Activated T-helper 1 cell treated with anti-CD3 and anti-CD28 coated beads, Interleukin-12 subunit alpha, Interleukin-12 subunit beta, Interleukin-2, Interleukin-4 antibody, amounts not matched to agents 30 ng/mL and 10 ng/mL and 1 ng/mL, durations not matched to agents 14 hours and 24 hours and 36 hours (primary cell): Measurements from ENCODE around the gene MT4. TPM values are rescaled to one million over a fixed set of nuclear protein-coding genes. Genes with fewer than 3 reads are reported as not detected.
"Not testable (repeated sequence)": the region's sequence is repeated elsewhere in the genome, so short reads cannot be mapped to it uniquely, and the experiment has no call there.

Experiments used
- DNase-seq: peaks from one replicate; pipeline ENCODE4 v3.0.0; 2021; ENCODE audit warnings: low spot score
- H3K27ac Mint-ChIP-seq: one replicate; pipeline ENCODE4 v1.8.0; 2021; ENCODE audit warnings: mild to moderate bottlenecking, mixed read lengths
- H3K27me3 Mint-ChIP-seq: one replicate; pipeline ENCODE4 v1.8.0; 2022; ENCODE audit warnings: mild to moderate bottlenecking, moderate library complexity, mixed read lengths; ENCODE audit not compliant: insufficient read depth
- H3K36me3 Mint-ChIP-seq: one replicate; pipeline ENCODE4 v1.8.0; 2021; ENCODE audit warnings: low read depth, mixed read lengths
- H3K4me1 Mint-ChIP-seq: one replicate; pipeline ENCODE4 v1.8.0; 2021; ENCODE audit warnings: low read depth, mixed read lengths
- H3K4me3 Mint-ChIP-seq: one replicate; pipeline ENCODE4 v1.8.0; 2021; ENCODE audit warnings: mild to moderate bottlenecking, moderate library complexity, mixed read lengths
- H3K9me3 Mint-ChIP-seq: one replicate; pipeline ENCODE4 v1.8.0; 2021; ENCODE audit warnings: mixed read lengths
- intact Hi-C: fragments of 100-400 bp; cut with micrococcal nuclease; formaldehyde crosslinking; loops from one replicate; pipeline ENCODE4 v1.15.1; 2024
- total RNA-seq: library from RNA; stranded (reverse); gene quantifications from 2 replicates; pipeline ENCODE4 v1.2.3, GENCODE V29; 2022

The MT4 gene
- total RNA-seq, 1 donor from 2014 or later: not detected

DNA sequence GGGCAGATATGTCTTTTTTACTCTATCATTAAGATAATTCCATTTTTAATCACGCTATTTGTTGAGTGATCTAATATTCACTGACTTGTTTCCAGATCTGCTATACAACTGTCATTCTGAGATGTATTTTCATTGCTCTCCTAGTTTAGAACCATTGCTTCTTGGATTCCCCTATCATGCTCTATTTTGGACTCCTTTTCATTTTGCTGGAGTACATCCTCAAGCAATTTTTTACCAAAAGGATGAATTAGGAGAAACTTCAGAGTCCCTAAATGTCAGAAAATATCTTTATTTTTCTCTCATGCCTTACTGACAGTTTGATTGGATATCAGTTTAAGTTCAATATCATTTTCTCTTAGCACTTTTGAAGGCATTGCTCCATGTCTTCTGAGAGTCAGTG lies 9.8 kb downstream of the MT4 start:
- no peak overlapping the region for H3K4me3 Mint-ChIP-seq
- intact Hi-C loops: loop anchor here (5.0 kb wide), 1 partner anchor 293 kb away; the partner anchor contains the start of gene SLC12A3
- no peaks in the 10 kb centered on the region for H3K9me3 Mint-ChIP-seq
- H3K27me3 Mint-ChIP-seq: peaks cover 8% of the 10 kb centered on the region
- peaks cover 10% of the 10 kb centered on the region for H3K4me1 Mint-ChIP-seq
- DNase-seq: no peak
- H3K27ac Mint-ChIP-seq: no peak overlapping the region
- H3K36me3 Mint-ChIP-seq: no peaks in the 10 kb centered on the region

DNA sequence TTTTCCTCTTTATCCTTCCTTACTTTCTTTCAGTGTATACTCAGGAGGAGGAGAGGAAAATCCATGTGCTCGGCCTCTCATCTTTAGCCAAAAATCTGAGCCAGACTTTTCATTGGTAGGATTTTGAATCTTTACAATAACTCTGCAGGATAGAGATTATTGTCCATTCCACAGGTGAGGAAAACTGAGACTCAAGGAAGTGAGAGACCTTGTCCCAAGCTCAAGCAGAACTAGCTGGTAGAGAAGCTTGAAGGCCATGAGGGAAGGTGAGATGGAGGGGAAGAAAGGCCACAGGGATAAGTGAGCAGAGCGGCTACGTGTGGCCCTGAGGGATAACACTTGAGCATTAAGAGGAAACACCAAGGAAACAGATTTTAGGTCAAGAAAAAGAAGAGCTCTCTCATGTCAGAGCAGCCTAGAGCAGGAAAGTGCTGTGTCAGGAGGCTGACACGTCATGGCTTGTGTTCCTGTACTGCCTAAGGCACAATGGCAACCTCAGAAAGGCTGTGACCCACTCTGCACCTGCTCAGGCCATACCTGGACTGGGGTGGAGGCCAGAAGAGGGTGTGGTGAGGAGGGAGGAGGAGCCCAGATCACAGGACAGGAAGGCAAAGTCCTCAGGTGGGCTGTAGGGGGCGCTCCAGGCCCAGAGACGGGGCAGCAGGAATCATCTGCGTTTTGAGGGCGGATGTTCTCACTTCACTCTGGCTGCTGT lies 11.9 kb downstream of the MT4 start:
- peak; percentile 81 for DNase-seq
- H3K27ac Mint-ChIP-seq: no peak overlapping the region
- H3K27me3 Mint-ChIP-seq: peaks cover 23% of the 10 kb centered on the region
- H3K9me3 Mint-ChIP-seq: no peaks in the 10 kb centered on the region
- H3K36me3 Mint-ChIP-seq: no peaks in the 10 kb centered on the region
- H3K4me1 Mint-ChIP-seq: peaks cover 10% of the 10 kb centered on the region
- H3K4me3 Mint-ChIP-seq: no peak overlapping the region
- intact Hi-C loops: loop anchor here (1.0 to 5.0 kb wide), 10 partner anchors 24 to 291 kb away; partner anchors contain the start of genes MT1E, MT1X, MT2A and NUP93

DNA sequence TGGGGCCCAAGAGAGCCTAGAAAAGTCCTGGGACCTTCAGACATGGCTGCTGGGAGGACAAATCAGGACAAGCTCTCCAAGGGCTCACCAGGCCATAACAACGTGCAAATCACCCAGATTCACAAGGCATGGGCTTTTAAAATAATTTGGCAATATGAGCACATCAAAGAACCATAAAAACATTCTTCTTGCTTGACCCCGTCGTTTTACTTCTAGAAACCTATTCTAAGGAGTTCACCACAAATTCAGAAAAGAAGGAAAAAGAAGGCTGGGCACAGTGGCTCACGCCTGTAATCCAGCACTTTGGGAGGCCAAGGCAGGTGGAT lies 12.4 kb downstream of the MT4 start:
- H3K4me3 Mint-ChIP-seq: no peak overlapping the region
- H3K27ac Mint-ChIP-seq: no peak overlapping the region
- intact Hi-C loops: loop anchor here (1.0 to 5.0 kb wide), 10 partner anchors 23 to 290 kb away; partner anchors contain the start of genes MT1E, MT1X, MT2A and NUP93
- peaks cover 23% of the 10 kb centered on the region for H3K27me3 Mint-ChIP-seq
- no peak for DNase-seq
- H3K4me1 Mint-ChIP-seq: peaks cover 10% of the 10 kb centered on the region
- H3K36me3 Mint-ChIP-seq: no peaks in the 10 kb centered on the region
- no peaks in the 10 kb centered on the region for H3K9me3 Mint-ChIP-seq

DNA sequence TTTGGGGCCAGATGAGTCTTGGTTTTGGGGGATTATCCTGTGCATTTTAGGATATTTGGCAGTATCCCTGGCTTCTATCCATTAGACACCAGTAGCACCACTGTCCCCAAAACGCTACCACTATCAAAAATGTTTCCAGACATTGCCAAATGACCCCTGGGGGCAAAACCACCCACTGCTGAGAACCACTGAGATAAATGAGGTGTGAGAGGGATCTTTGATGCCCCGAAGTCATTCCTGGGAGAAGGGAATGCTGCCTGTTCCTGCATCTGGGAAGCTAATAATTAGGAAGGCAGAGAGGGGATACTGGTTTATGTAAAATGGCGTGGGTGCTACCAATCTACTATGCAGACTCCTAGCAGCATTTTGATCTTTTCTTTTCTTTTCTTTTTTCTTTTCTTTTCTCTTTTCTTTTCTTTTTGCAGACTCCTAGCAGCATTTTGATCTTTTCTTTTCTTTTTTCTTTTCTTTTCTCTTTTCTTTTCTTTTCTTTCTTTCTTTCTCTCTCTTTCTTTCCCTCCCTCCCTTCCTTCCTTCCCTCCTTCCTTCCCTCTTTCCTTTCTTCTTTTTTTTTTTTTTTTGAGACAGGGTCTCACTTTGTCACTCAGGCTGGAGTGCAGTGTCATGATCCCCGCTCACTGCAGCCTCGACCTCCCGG lies 15.6 kb downstream of the MT4 start:
- Mint-ChIP-seq H3K9me3 (no peaks in the 10 kb centered on the region), H3K36me3 (no peaks in the 10 kb centered on the region), H3K27me3 (peaks cover 24% of the 10 kb centered on the region), H3K4me3 (no peak overlapping the region), H3K4me1 (peaks cover 10% of the 10 kb centered on the region), H3K27ac (no peak overlapping the region)
- DNase-seq: no peak
- intact Hi-C loops: no loop called here

DNA sequence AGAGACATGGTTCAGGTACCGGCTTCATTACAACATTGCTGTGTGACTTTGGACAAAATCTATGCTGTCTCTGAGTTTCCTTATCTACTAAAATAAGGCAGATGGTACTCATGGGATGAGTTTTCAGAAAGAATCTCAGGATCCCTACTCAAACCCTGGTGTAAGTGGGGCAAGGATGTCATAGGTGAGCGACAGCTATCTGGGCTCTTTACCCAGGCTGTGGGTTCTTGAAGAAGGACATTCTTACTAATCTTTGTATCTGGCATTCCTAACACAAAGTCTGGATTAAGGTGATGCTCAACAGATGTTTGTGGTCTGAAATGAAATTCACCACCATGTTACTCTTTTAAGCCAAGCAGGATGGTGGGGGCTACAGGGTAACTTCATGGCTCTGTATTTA lies 18.0 kb downstream of the MT4 start:
- H3K4me3 Mint-ChIP-seq, intact Hi-C loops, H3K4me1 Mint-ChIP-seq, H3K9me3 Mint-ChIP-seq, H3K36me3 Mint-ChIP-seq, H3K27ac Mint-ChIP-seq, DNase-seq: not testable (repeated sequence)
- peaks cover 28% of the 10 kb centered on the region for H3K27me3 Mint-ChIP-seq

DNA sequence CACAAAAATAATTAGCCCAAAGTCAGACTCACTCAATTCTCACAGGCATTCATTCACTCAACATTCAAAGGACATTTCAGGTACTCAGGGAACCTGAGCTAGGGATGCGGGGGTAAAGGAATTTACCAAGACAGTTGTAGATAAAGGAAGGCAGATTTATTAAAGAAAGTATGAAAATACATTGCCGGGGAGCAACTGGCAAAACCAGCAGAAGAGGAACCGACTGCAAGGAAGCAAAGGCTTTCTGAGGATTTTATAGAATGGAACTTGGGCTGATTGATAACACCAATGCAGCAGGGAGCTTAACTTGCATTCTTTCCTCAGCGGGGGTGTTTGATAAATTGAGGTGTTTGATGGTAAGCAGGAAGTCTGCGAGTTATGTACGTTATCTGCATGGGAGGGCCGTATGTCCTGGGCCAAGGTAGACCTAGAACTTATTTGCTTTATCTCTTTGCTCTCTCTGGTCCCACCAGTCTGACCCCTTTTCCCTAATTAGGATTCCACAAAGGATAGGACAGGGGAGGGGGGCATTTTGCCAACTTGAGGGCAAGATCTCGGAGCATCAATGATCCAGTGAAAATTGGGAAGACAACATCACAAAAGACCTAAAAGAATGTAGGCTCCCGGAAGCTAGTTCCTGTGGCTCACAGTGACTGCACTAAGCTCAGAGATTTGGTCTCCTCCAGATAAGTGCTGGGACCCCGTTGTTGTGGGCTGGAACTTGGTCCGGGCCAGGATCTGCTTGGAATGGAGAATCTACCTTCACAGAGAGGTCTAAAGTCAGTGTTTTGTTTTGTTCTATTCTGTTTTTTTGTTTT lies 18.7 kb downstream of the MT4 start:
- intact Hi-C loops: no loop called here
- no peaks in the 10 kb centered on the region for H3K9me3 Mint-ChIP-seq
- no peaks in the 10 kb centered on the region for H3K36me3 Mint-ChIP-seq
- H3K4me1 Mint-ChIP-seq: peaks cover under 1% of the 10 kb centered on the region
- no peak for DNase-seq
- H3K4me3 Mint-ChIP-seq: no peak overlapping the region
- H3K27me3 Mint-ChIP-seq: peaks cover 33% of the 10 kb centered on the region
- H3K27ac Mint-ChIP-seq: no peak overlapping the region

DNA sequence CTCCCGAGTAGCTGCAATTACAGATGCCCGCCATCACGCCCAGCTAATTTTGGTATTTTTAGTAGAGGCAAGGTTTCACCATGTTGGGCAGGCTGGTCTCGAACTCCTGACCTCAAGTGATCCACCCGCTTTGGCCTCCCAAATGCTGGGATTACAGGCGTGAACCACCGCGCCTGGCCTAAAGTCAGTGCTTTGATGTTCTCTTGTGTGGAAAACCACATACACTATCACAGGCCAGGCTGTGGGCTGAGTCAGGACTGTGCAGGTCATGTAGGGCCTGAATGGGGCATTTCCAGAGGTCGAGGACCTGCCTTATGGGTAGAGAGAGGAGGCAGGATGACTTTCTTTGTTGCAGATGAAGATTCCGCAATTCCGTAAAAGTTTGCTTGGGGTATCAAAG lies 19.4 kb downstream of the MT4 start:
- DNase-seq: no peak
- intact Hi-C loops: no loop called here
- no peaks in the 10 kb centered on the region for H3K9me3 Mint-ChIP-seq
- peaks cover 37% of the 10 kb centered on the region for H3K27me3 Mint-ChIP-seq
- H3K4me3 Mint-ChIP-seq: no peak overlapping the region
- H3K4me1 Mint-ChIP-seq: peaks cover 5% of the 10 kb centered on the region
- no peak overlapping the region for H3K27ac Mint-ChIP-seq
- H3K36me3 Mint-ChIP-seq: peaks cover 3% of the 10 kb centered on the region

DNA sequence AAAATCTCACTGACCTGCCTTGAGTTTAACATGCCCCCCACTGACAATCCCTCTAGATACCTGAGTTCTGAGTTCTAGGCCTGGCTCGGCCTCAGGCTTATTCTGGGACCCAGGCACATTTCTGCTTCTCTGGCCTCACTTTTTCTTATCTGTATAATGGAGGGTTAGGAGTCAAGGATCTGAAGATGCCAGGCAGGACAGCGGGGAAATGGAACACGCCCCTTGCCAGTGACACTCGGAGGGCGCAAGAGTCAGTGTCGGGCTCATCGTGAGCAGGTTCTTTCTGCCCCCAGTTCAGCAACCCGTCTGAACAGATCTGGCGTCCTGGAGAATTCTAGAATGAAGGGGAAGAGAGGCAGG lies 23.9 kb downstream of the MT4 start:
- peaks cover 3% of the 10 kb centered on the region for H3K36me3 Mint-ChIP-seq
- intact Hi-C loops: no loop called here

DNA sequence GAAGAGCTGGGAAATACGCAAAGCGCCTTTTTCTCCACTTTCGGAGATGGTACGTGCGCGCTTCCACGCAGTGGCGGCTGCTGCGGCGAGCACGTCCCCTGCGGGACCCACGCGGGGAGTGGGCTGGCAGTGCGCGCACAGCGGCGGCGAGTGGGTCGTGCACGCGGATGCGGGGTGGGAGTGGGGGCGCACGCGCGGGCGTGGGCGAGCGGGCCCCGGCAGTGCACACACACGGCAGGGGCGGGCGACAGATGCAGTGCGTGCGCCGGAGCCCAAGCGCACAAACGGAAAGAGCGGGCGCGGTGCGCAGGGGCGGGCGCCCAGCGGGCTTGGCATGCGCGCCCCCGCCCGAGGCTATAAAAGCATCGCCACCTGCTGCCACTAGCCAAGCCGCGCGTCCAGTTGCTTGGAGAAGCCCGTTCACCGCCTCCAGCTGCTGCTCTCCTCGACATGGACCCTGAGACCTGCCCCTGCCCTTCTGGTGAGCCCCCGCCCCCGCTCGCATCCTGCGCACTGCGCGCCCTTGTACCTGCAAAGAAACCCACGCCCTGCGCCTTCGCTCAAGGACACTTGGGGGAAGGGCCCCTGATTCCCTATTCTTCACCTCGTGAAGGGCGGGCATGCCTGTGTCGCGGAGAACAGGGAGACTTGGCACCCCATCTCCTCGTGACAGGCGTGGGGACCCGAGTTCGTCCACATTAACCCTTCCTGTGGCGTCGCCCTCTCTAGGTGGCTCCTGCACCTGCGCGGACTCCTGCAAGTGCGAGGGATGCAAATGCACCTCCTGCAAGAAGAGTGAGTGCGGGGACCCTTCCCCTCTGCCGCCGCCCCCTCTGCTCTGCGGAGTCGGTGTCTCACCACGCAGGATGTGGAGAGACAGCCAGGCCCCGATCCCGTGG lies 24.5 kb downstream of the MT4 start, which contains the start of gene MT3:
TSS of gene MT3 (plus strand) at position 388 of the 899 bp plus-strand sequence. CDS start at position 451, 63 bp downstream.
- Mint-ChIP-seq H3K9me3 (no peaks in the 10 kb centered on the region), H3K36me3 (peaks cover 3% of the 10 kb centered on the region), H3K27me3 (peaks cover 34% of the 10 kb centered on the region), H3K27ac (no peak within 1 kb of the TSS), H3K4me1 (peaks cover 20% of the 10 kb centered on the region), H3K4me3 (peak within 1 kb of the TSS; percentile 82)
- intact Hi-C loops: no loop called here
- DNase-seq: peak; percentile 13

More for the DNA sequence above, 23.9 kb downstream of the MT4 start:
- H3K4me3 Mint-ChIP-seq: peak overlapping the region; percentile 79
- H3K27me3 Mint-ChIP-seq: peaks cover 34% of the 10 kb centered on the region
- no peak overlapping the region for H3K27ac Mint-ChIP-seq
- peaks cover 20% of the 10 kb centered on the region for H3K4me1 Mint-ChIP-seq
- no peak for DNase-seq
- H3K9me3 Mint-ChIP-seq: no peaks in the 10 kb centered on the region

DNA sequence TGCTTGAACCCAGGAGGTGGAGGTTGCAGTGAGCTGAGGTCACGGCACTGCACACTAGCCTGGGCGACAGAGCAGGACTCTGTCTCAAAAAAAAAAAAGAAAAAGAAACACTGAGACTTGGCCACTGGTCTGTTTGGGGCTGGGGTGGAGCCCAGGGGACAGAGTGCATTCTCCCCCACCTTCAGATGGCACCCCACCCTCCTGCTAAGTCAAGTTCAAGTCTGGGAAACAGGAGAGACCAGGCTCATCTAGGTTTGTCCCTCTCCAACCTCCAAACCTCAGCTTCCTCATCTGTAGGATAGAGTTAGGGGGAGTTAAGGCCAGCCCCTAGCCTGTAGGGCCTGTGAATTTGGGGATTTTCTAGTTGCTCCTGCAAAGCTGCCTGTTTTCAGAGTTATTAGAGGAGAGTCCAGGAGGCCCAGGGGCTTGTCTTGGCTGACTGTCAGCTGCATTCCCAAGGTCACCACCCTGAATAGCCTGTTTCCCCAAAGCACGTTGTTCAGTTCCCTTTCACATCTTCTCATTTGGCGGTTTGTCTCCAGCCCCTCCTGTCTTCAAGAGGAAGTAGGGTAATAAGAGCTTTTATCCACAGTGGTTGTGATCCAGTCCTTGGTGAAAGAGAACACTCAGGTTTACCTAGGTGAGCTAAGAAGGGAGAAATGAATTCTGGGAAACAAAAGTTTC lies 26.6 kb downstream of the MT4 start:
- intact Hi-C loops: no loop called here
- peaks cover 3% of the 10 kb centered on the region for H3K36me3 Mint-ChIP-seq
- H3K4me1 Mint-ChIP-seq: peaks cover 20% of the 10 kb centered on the region
- no peak for DNase-seq
- H3K4me3 Mint-ChIP-seq: no peak overlapping the region
- H3K27ac Mint-ChIP-seq: no peak overlapping the region
- no peaks in the 10 kb centered on the region for H3K9me3 Mint-ChIP-seq
- peaks cover 39% of the 10 kb centered on the region for H3K27me3 Mint-ChIP-seq

DNA sequence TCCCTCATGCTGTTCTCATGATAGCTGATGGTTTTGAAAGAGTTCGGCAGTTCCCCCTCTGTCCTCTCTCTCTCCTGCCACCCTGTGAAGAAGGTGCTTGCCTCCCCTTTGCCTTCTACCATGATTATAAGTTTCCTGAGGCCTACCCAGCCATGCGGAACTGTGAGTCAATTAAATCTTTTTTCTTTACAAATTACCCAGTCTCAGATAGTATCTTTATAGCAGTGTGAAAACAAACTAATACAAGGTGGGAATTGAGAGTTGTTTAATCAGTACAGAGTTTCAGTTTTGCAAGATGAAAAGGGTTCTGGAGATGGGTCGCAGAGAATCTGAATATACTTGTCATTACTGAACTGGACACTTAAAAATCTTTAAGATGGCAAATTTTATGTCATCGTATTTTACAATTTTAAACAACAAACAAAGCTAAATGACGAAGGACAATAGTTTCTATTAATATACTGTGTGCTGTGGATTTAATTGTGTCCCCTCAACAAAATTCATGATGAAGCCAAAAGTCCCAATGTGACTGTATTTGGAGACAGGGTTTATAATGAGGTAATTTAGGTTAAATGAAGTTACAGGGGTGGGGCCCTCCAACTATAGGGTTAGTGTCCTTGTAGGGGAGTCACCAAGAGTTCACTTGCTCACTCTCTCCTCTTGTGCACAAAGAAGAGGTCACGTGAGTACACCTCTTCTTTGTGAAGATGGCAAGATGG lies 28.9 kb downstream of the MT4 start:
- H3K4me3 Mint-ChIP-seq: no peak overlapping the region
- peaks cover 2% of the 10 kb centered on the region for H3K36me3 Mint-ChIP-seq
- no peak for DNase-seq
- no peaks in the 10 kb centered on the region for H3K9me3 Mint-ChIP-seq
- no peak overlapping the region for H3K27ac Mint-ChIP-seq
- H3K4me1 Mint-ChIP-seq: peaks cover 18% of the 10 kb centered on the region
- peaks cover 42% of the 10 kb centered on the region for H3K27me3 Mint-ChIP-seq
- intact Hi-C loops: no loop called here
